ENCODE results near the gene GGT6.

Gene GGT6

DNA sequence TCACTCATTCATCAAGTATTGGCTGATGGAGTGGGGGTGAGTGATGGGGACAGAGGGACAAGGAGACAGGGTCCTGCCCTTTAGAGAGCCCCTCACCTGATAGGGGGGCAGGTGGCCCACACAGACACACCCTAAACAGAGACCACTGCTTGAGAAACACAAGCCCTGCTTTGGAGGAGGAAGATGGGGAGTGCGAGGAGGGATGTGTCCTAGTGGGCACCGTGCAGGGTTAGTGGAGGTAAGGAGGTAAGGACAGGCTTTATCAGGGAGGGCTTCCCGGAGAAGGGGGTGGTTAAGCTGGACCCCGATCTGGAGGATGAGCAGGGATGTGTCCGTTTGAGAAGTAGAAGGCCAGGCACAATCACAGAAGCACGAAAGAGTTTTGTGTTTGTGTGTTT, 15.8 kb upstream of the GGT6 start:
- DNase-seq (ENCODE audit: low read depth) = no peak
- TF ChIP-seq, protein P1, sequence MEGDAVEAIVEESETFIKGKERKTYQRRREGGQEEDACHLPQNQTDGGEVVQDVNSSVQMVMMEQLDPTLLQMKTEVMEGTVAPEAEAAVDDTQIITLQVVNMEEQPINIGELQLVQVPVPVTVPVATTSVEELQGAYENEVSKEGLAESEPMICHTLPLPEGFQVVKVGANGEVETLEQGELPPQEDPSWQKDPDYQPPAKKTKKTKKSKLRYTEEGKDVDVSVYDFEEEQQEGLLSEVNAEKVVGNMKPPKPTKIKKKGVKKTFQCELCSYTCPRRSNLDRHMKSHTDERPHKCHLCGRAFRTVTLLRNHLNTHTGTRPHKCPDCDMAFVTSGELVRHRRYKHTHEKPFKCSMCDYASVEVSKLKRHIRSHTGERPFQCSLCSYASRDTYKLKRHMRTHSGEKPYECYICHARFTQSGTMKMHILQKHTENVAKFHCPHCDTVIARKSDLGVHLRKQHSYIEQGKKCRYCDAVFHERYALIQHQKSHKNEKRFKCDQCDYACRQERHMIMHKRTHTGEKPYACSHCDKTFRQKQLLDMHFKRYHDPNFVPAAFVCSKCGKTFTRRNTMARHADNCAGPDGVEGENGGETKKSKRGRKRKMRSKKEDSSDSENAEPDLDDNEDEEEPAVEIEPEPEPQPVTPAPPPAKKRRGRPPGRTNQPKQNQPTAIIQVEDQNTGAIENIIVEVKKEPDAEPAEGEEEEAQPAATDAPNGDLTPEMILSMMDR (IDR thresholded peaks at IDR 0.05; ENCODE audit: insufficient read depth, low read depth, low read length, missing control alignments) = no peak
- H3K4me3 ChIP-seq (ENCODE audit: low read length) = no peak overlapping the region

DNA sequence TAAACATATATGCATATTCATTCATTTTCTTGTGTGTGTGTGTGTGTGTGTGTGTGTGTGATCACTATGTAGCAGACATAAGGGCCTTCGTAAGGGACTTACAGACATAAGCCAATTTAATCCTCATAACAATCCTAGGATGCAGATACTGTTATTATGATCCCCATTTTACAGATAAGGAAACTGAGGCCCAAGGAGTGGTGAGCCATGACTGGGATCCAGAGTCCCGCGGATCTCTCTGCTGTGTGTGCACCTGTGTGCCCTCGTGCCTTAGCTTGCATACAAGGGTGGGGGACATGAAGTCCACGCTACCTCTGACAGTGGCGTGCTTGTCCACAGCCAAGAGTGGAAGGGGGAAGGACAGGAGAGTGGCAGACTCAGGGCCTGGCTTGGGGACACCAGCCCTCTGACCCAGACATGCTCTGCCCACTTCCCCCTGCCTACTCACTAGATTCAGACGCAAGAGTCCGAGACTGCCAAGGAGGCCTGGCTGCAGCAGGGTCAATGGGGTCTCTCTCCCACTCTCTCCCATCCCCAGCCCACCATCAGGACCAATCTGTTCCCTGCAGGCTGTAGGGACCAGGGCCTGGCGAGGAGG, 14.2 kb upstream of the GGT6 start:
- no peak overlapping the region for H3K4me3 ChIP-seq (ENCODE audit: low read length)
- DNase-seq (ENCODE audit: low read depth) = no peak
- TF ChIP-seq, protein P1 (IDR thresholded peaks at IDR 0.05; ENCODE audit: insufficient read depth, low read depth, low read length, missing control alignments) = no peak

DNA sequence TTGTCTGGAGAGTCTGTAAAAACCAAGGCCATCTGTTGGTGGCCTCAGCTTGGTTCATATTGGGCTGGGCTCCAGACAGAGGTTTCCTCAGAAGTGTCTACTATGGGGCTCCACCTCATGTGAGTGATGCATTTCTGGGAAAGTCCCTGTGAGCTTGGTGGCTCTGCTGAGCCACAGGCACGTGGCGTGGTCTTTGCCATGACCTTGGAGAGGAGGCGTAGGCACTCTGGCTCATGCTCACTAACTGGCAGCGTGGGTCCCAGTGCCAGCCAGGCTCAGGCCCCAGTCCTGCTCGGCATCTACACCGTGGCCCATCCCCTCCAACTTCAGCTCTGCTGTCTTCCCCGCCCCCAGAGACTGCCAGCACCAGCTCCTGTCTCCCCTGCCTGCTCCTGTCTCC, 13.3 kb upstream of the GGT6 start:
- TF ChIP-seq, protein P1 (IDR thresholded peaks at IDR 0.05; ENCODE audit: insufficient read depth, low read depth, low read length, missing control alignments) = no peak
- H3K4me3 ChIP-seq (ENCODE audit: low read length) = no peak overlapping the region
- peak; percentile 44 for DNase-seq (ENCODE audit: low read depth)

DNA sequence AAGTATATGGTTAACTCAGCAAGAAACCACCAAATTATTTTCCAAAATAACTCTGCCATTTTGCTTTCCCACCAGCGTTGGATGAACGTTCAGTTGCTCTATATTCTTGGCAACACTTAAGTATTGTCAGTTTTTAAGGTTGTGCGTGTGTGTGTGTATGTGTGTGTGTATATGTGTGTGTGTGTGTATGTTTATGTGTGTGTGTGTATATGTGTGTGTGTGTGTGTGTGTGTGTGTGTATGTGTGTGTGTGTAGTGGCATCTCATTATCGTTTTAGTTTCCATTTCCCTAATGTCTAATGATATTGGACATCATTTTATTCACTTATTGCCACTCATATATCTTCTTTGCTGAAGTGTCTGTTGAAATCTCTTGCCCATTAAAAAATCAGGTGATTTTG, 12.7 kb upstream of the GGT6 start:
- no peak overlapping the region for H3K4me3 ChIP-seq (ENCODE audit: low read length)
- TF ChIP-seq, protein P1 (IDR thresholded peaks at IDR 0.05; ENCODE audit: insufficient read depth, low read depth, low read length, missing control alignments) = no peak
- no peak for DNase-seq (ENCODE audit: low read depth)

DNA sequence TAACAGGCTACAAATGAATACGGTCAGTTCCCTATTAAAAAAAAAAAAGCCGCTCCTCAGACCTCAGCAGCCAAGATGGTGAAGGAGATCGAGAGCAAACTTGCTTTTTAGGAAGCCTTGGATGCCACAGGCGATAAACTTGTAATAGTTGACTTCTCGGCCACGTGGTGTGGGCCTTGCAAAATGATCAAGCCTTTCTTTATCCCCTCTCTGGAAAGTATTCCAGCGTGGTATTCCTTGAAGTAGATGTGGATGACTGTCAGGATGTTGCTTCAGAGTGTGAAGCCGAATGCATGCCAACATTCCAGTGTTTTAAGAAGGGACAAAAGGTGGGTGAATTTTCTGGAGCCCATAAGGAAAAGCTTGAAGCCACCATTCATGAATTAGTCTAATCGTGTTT, 11.8 kb upstream of the GGT6 start:
- no peak for DNase-seq (ENCODE audit: low read depth)
- TF ChIP-seq, protein P1 (IDR thresholded peaks at IDR 0.05; ENCODE audit: insufficient read depth, low read depth, low read length, missing control alignments) = no peak
- no peak overlapping the region for H3K4me3 ChIP-seq (ENCODE audit: low read length)

DNA sequence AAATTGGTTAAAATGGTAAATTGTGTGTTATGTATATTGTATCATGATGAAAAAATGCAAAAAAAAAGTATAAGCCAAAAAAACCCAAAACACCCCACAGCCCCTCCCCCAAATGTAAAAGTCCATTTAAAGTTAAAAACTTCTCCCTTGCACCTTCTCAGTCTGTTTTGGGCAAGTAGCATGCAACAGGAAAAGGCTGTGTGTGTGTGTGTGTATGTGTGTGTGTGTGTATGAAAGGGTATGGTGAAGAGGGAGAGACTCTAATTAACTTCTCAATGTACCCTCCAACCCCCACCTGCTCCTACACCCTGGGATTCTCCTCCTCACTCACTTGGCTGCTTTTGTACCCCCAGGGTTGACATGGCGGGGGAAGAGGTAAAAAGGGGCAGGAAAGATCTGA, 9.2 kb upstream of the GGT6 start:
- TF ChIP-seq, protein P1 (IDR thresholded peaks at IDR 0.05; ENCODE audit: insufficient read depth, low read depth, low read length, missing control alignments) = no peak
- H3K4me3 ChIP-seq (ENCODE audit: low read length) = no peak overlapping the region
- DNase-seq (ENCODE audit: low read depth) = no peak

DNA sequence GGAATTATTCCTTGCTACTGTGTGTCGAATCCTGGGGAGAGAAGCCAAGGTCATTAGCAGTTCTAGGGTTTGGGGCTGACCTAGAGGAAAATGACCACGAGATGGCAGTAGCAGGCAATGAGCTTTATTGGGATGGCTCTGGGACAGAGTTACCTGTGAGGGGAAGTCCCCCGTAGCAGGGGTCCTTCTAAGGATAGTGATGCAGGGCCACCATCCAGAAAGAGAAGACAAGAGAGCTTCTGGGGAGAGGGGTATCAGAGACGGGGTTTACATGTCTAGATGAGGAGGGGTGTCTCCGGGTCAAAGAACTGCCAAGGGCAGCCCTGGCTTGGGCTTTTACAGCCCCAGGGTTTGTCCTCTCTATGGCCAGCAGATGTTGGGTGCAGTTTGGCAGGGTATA, 6.4 kb upstream of the GGT6 start:
- DNase-seq (ENCODE audit: low read depth) = peak; percentile 68
- TF ChIP-seq, protein P1 (IDR thresholded peaks at IDR 0.05; ENCODE audit: insufficient read depth, low read depth, low read length, missing control alignments) = peak; percentile 83
- no peak overlapping the region for H3K4me3 ChIP-seq (ENCODE audit: low read length)

All from epithelial cell of esophagus (primary cell).